NCI-H1436 treated with DMSO at 0.1 percent for 48 hours (cell line): Measurements from ENCODE around the gene FARS2.
"Not testable (repeated sequence)": the region's sequence is repeated elsewhere in the genome, so short reads cannot be mapped to it uniquely, and the experiment has no call there.

Experiments
- DNase-seq: peaks from one replicate; lab custom pipeline; 2025; lab: John Stamatoyannopoulos, UW

Gene FARS2

DNA sequence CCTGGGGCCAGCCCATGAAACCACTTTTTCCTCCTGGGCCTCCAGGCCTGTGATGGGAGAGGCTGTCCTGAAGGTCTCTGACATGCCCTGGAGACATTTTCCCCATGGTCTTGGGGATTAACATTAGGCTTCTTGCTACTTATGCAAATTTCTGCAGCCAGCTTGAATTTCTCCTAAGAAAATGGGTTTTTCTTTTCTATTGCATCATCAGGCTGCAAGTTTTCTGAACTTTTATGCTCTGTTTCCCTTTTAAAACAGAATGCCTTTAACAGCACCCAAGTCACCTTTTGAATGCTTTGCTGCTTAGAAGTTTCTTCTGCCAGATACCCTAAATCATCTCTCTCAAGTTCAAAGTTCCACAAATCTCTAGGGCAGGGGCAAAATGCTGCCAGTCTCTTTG lies 535.2 kb downstream of the FARS2 start:
- DNase-seq: not testable (repeated sequence)

DNA sequence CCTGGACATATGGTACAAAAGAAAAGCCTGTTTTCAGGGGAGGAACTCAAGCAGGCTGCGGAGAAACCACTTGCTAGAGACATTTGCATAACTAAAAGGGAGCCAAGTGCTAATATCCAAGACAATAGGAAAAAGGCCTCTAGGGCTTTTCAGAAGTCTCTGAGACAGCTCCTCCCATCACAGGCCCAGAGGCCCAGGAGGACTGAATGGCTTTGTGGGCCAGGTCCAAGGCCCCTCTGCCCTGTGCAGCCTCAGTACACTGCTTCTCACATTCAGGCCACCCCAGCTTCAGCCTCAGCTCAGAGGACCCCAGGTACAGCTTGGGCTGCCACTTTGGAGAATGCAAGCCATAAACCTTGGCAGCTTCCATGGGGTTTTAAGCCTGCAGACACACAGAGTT lies 545.1 kb downstream of the FARS2 start:
- DNase-seq: not testable (repeated sequence)

DNA sequence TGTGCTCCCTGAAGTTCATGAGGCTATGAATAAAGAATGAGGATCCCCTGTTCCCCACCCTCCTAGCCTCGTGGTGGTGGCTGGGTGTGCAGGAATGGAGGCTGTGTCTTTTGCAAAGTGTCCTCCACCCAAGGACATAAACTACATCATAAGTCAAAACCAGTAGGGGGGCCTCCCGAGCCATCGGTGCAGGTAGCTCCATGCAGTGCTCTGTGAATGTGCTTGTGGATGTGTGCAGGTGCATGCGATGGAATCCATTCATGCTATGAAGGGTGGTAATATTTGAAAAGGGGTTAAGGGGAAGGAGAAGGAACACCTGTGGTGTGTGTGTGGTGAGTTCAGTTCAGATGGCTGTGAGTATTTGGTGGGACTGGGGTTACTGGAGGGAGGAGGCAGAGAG lies 548.1 kb downstream of the FARS2 start:
- DNase-seq: no peak

DNA sequence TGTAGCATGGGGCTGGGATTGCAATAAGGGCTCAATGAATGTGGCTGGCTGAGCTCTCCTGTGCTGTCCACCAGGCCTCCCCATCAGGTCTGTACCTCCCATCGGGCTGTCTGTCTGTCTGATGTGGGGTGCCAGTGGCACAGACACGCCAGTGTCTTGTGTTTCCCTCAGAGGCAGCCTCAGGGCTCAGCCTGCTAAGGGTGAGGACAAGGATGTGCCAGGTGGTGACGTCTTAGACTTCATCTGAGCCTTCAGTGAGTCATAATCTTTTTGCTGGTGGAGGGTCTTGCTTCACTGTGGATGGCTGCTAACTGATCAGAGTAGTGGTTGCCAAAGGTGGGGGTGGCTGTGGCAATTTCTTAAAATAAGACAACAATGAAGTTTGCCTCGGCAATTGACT lies 550.7 kb downstream of the FARS2 start:
- DNase-seq: no peak

DNA sequence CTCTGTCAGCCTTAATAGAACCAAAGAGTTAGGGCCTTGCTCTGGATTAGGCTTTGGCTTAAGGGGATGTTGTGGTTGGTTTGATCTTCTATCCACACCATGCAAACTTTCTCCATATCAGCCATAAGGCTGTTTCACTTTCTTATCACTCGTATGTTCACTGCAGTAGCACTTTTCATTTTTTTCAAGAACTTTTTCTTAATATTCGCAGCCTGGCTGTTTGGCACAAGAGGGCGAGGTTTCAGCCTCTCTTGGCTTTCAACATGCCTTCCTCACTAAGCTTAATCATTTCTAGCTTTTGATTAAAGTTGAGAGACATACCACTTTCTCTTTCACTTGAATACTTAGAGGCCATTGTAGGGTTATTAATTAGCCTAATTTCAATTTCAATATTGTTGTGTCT lies 552.3 kb downstream of the FARS2 start:
- no peak for DNase-seq

DNA sequence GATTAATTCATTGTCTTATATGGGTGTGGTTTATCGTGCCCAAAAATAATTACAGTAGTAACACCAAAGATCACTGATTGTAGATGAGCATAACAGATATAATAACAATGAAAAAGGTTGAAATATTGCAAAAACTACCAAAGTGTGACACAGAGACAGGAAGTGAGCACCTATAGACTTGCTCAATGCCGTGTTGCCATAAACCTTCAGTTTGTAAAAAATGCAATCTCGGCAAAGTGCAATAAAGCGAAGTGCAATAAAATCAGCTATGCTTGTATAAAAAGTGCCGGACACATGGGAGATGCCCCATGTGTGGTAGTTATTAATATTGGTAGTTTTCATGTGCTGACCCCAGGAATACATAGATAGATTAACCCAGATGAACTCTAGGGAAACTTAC lies 552.8 kb downstream of the FARS2 start:
- DNase-seq: no peak

DNA sequence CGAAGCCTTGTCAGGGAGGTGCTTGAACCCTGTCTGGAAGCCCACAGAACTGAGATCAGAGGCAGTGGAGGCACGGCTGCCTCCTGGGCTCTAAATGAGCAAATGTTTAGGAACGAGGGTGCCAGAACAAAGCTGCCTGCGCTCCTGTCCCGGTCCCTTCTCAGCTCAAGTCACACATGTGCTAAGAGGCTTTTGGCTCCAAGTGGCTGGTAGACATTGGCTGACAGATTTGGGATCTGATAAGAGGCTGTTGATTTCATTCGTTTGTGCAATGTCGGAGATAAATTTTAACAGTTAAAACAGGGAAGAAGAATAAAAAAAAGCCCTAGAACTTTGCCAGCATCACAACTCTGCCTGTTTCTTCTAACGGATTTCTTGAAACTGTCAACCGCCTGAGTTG lies 553.6 kb downstream of the FARS2 start:
- DNase-seq: no peak

DNA sequence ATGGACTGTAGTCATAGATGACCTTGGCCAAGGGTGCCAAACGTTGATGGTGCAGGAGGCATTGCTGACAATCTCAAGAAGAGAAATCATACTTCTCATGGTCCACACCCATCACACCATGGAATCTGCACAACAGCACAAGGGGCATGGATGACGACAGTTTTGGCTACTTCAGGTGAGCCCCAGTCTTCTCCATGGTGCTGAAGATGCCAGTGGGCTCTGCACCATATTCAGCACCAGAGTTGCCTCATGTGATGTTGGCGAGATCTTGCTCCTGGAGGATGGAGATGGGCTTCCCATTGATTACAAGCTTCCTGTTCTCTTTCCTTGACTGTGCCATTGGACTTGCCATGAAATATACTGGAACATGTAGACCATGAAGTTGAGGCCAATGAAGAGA lies 556.6 kb downstream of the FARS2 start:
- no peak for DNase-seq

DNA sequence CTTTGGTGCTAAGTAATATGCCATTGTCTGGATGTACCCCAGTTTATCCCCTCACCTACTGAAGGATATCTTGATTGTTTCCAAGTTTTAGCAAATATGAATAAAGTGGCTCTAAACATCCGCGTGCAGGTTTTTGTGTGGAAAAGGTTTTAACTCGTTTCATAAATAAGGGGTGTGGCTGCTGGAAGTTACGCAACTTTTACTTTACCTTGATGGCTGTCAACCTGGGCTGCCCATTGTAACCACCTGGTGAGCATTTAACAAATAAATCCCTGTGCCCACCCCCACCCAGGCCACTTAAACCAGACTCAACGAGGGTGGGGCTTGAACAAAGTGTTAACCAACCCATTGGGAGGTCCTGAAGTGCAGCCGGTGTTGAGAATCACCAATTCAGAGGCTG lies 557.6 kb downstream of the FARS2 start:
- DNase-seq: no peak
